ENCODE data around the gene ZNF878.
"Not testable (repeated sequence)": the region's sequence is repeated elsewhere in the genome, so short reads cannot be mapped to it uniquely, and the experiment has no call there.

ZNF878 gene

DNA sequence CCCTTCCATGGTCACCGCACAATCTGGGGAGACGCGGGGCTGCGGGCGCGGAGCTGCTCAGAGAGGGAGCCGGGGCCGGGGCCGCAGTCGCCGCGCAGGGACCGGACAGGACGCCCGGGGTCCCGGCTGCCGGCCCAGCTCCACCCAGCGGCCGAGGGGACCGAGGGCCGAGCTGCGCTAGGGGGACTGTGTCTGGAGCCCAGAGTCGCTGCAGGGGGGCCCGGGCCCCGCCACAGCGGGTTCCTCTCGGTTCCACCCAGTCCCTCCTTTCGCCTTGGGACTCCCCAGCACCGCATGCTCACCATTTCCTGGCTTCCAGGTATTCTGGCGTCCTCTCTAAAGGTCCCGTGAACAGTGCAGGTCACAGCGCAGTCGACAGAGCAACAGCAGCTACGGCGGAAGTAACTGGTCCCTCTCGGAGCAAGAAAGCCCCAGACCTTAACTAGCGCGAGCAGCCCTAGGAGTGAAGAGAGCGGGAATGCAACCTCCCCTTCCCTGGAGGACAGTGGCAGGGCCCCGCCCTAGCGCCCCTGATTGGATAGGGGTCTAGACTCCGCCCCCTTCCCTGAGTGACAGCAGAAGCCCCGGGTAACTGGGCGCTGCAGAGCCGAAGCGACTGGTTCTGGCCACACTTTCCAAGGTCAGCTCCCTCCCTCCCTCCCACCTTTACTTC is at the start of gene ZNF878:
TSS of gene ZNF878 (minus strand) at position 465 of the 673 bp plus-strand sequence. CDS start at position 305, 160 bp downstream.
- DNase-seq, result peak; percentile 90

- DNase-seq, result no peak
These were observed 45.3 kb upstream of the ZNF878 start for GRCh38 chr19:12098040-12098439.

GRCh38 chr19:12095111-12095790 is 42.5 kb upstream of the ZNF878 start:
- no peak for DNase-seq

DNA sequence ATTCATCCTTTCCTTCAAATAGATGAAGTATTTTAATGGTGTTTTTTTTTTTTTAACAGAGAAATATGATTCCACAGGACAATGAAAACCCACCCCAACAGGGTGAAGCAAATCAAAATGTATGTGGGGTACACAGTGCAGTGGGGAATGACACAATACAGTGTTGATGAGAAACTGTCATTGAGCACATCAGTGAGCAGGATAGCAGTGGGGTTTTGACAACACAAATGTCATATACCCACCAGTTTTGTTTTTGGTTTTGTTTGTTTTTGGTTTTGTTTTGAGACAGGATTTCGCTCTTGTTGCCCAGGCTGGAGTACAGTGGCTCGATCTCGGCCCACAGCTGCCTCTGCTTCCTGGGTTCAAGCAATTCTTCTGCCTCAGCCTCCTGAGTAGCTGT is 41.0 kb upstream of the ZNF878 start:
- no peak for DNase-seq

DNA sequence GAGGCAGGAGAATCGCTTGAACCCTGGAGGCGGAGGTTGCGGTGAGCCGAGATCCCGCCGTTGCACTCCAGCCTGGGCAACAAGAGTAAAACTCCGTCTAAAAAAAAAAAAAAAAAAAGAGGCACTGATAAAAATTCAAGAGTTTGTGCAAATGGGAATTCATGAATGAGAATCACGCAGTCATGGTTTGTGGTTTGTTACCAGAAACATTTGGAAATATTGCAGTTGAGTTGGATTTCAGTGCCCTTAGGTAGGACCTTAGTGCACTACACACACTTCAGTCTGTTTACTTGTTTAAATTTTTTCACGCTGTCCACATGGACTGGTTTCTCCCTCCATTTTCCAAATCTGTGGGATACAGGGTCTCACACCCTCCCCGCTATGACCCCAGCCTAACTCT is 40.2 kb upstream of the ZNF878 start:
- DNase-seq, result no peak

DNA sequence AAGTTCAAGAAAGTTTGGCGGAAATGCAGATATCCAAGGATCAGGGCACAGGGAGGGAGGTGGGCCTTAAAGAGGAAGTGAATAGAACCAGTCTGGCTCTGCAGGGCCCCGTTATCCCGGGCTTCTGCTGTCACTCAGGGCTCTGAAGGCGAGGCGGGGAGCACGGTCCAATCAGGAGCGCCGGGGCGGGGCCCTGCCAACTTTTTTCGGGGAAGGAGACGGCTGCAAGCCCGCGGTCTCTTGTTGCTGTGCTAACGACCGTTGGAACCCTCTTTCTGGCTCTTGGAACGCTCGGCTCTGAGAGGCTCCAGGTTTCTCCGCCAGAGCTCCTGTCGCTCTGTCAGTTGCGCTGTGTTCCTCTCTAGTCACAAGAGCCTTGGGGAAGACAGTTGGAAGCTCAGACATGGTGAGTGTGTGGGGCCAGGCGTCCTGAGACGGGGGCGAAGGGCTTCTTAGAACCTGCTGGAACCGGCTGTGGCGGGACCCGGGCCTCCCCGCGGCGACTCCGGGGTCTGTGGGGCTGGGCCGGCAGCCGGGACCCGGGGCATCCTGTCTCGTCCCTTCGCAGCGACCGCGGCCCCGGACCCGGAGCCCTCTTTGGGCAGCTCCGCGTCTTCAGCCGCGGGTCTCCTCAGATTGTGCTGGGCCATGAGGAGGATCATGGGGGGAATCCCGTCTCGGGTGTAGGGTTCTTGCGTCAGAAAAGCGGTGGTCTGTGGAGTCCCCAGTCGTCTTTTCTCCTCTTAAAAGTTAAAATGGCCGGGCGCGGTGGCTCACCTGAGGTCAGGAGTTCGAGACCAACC is 39.5 kb upstream of the ZNF878 start:
- peak; percentile 76 for DNase-seq

DNA sequence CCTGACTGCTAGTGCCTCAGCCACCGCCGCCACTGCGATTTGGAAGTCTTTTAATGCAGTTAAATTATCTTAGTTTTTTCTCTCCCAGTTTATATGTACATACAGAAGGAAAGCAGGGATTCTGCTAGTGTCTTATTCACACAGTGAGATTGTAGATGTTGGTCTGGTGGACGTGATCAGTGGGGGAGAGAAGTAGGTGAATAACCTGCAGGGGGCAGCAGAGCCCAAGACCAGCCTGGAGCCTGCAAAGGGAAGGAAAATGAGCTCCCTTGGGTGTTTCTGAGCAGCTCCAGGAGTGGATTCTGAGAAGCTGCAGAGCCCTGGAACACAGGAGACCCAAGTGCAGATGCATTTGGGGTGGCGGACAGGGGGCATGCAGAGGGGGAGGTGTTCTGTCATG is 38.0 kb upstream of the ZNF878 start:
- peak; percentile 48 for DNase-seq

GRCh38 chr19:12085074-12085818 is 32.5 kb upstream of the ZNF878 start:
- no peak for DNase-seq

DNA sequence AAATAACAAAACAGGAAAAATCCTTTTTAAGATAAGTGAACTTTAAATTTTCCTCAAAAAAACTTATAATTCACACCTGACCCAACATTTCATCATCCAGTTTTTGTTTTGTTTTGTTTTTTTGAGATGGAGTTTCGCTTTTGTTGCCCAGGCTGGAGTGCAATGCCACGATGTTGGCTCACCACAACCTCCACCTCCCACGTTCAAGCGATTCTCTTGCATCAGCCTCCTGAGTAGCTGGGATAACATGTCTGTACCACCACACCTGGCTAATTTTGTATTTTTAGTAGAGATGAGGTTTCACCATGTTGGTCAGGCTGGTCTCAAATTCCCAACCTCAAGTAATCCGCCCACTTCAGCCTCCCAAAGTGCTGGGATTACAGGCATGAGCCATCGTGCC is 30.6 kb upstream of the ZNF878 start:
- DNase-seq, result not testable (repeated sequence)

DNA sequence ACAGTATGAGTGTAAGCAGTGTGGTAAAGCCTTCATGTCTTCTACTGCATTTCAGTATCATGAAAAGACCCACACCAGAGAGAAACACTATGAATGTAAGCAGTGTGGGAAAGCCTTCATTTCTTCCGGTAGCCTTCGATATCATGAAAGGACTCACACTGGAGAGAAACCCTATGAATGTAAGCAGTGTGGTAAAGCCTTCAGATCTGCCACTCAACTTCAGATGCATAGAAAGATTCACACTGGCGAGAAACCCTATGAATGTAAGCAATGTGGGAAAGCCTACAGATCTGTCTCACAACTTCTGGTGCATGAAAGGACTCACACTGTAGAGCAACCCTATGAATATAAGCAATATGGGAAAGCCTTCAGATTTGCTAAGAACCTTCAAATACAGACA is 24.6 kb upstream of the ZNF878 start:
- DNase-seq, result no peak

DNA sequence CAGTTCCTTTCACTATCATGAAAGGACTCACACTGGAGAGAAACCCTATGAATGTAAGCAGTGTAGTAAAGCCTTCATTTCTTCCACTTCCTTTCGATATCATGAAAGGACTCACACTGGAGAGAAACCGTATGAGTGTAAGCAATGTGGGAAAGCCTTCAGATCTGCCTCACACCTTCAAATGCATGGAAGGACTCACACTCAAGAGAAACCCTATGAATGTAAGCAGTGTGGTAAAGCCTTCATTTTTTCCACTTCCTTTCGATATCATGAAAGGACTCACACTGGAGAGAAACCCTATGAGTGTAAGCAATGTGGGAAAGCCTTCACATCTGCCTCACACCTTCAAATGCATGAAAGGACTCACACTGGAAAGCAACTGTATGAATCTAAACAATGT is 23.6 kb upstream of the ZNF878 start:
- not testable (repeated sequence) for DNase-seq

DNA sequence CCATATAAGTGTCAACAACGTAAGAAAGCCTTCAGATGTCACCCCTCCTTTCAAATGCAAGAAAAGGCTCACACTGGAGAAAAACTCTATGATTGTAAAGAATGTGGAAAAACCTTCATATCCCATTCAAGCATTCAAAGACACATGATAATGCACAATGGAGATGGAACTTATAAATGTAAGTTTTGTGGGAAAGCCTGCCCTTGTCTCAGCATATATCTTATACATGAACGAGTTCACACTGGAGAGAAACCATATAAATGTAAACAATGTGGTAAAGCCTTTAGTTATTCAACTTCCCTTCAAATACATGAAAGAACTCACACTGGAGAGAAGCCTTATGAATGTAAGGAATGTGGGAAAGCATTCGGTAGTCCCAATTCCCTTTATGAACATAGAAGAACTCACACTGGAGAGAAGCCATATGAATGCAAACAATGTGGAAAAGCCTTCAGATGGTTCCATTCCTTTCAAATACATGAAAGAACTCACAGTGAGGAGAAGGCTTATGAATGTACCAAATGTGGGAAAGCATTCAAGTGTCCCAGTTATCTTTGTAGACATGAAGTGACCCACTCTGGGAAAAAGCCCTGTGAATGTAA is 22.9 kb upstream of the ZNF878 start:
- DNase-seq, result no peak

DNA sequence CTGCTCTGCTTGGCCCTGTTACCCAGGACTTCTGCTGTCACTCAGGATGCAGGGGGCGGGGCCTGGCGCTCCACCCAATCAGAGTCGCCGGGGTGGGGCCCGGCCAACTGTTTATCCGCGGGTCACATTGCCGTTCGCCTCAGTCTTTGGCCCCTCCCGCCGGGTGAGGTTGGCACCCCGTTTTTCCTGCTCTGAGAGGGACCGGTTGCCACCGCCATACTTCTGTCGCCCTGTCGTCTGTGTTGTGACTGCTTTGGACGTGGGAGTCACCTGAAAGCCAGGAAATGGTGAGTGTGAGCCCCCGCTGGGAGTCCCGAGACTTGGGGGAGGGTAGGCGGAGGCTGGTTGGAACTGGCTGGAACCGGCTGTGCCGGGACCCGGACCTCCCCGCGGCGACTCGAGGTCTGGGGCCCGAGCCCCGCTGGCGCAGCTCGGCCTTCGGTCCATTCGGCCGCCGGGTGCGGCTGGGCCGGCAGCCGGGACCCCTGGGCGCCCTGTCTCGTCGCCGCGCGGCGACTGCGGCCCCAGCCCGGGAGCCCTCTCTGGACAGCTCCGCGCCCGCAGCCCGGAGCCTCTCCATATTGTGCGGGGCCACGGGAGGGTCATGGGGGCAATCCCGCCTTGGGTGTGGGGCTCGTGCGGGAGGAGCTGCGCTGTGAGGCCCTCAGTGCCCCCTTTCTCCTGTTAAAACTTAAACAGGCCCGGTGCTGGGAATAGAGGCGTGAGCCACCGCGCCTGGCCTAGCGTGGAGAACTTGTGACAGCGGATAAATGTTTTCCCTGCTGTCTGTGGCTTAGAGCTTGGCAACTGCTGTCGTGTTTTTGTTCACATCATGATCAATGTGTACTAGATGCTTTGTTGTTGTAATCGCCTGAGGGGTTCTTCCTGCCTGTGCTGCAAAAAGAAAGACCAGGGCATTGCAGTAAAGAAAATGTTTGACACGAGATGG is 12.1 kb upstream of the ZNF878 start, which contains the start of gene ZNF844:
TSS of gene ZNF844 (plus strand) at position 142 of the 949 bp plus-strand sequence. CDS start at position 285, 143 bp downstream.
- DNase-seq, result peak; percentile 96

GRCh38 chr19:12055784-12056183 is 3.0 kb upstream of the ZNF878 start:
- no peak for DNase-seq

GRCh38 chr19:12052091-12052496 is 667 bp downstream of the ZNF878 start:
- DNase-seq, result no peak

DNA sequence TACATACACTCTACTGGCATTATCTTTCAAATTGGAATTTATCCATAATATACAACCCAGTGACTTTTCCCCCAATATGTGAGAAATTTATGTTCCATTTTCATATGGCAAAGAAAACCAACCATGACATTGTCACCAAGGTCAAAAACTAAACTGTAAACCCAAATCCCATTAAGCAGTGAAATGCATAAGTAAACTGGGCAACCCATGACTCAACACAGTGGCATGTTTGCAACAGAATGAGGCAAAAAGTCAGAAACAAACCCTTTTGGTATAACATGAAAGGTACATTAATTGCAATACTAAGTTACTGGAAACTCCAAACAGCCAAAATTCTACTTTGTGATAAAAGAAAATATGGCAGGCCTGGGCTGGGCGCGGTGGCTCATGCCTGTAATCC is 4.9 kb downstream of the ZNF878 start:
- DNase-seq, result no peak

GRCh38 chr19:12043752-12044422 is 8.9 kb downstream of the ZNF878 start:
- no peak for DNase-seq

DNA sequence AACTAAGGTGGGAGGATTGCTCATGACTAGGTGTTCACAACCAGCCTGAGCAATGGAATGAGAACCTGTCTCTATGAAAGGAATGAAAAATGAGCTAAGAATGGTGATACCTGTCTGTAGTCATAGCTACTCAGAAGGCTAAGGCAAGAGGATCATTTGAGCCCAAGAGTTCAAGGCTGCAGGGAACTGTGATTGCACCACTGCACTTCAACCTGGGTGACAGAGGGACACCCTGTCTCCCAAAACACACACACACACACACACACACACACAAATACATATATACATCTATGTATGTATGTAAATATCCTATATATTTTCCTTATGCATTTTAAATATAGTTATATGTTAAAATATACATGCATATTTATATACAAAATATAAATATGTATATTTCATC is 9.9 kb downstream of the ZNF878 start:
- DNase-seq, result no peak

GRCh38 chr19:12035220-12036172 is 17.3 kb downstream of the ZNF878 start, which contains the start of gene ZNF433:
Gene ZNF433, minus strand, starts transcription at chr19:12035679. Its CDS starts 140 bp downstream, at chr19:12035539.
- DNase-seq, result peak; percentile 95

Measured in midbrain (tissue), 1 donor.